H9 (cell line): Measurements from ENCODE around the gene GLIS2. TPM values are rescaled to one million over a fixed set of nuclear protein-coding genes. Genes with fewer than 3 reads are reported as not detected.
A peak's percentile ranks its signal among the peaks of the same experiment; 100 is the strongest.

ENCODE experiments used
- DNase-seq: peaks from one replicate; pipeline ENCODE4 v3.0.0-alpha.2; 2017
- H2AFZ ChIP-seq: one replicate; pipeline ENCODE4 v1.6.1; 2013; ENCODE audit warnings: mild to moderate bottlenecking, low read length, control low read depth, moderate library complexity
- H2AK5ac ChIP-seq: 2 replicates; pipeline ENCODE4 v1.6.1; 2013; ENCODE audit warnings: low read length, control low read depth, mixed read lengths; ENCODE audit not compliant: insufficient read length
- H2BK120ac ChIP-seq: one replicate; pipeline ENCODE4 v1.6.1; 2013; ENCODE audit warnings: low read depth, mild to moderate bottlenecking, low read length, control low read depth, inconsistent platforms; ENCODE audit not compliant: poor library complexity, severe bottlenecking
- H2BK12ac ChIP-seq: 2 replicates; pipeline ENCODE4 v1.6.1; 2013; ENCODE audit warnings: low read length, control low read depth, mixed read lengths, low read depth; ENCODE audit not compliant: insufficient read length
- H2BK15ac ChIP-seq: 2 replicates; pipeline ENCODE4 v1.6.1; 2013; ENCODE audit warnings: low read depth, low read length, control low read depth
- H2BK20ac ChIP-seq: one replicate; pipeline ENCODE4 v1.6.1; 2013; ENCODE audit warnings: low read depth, mild to moderate bottlenecking, low read length, control low read depth, inconsistent platforms; ENCODE audit not compliant: poor library complexity, severe bottlenecking
- H2BK5ac ChIP-seq: 2 replicates; pipeline ENCODE4 v1.6.1; 2013; ENCODE audit warnings: low read length, control low read depth, mixed read lengths; ENCODE audit not compliant: insufficient read length
- H3K14ac ChIP-seq: 2 replicates; pipeline ENCODE4 v1.6.1; 2013; ENCODE audit warnings: low read length, control low read depth; ENCODE audit not compliant: insufficient read depth
- H3K18ac ChIP-seq: 2 replicates; pipeline ENCODE4 v1.6.1; 2013; ENCODE audit warnings: low read depth, mild to moderate bottlenecking, mixed read lengths, low read length, control low read depth; ENCODE audit not compliant: insufficient read length
- H3K23ac ChIP-seq: 2 replicates; pipeline ENCODE4 v1.6.1; 2013; ENCODE audit warnings: low read length, control low read depth, mixed read lengths, low read depth; ENCODE audit not compliant: insufficient read length
- H3K23me2 ChIP-seq: 2 replicates; pipeline ENCODE4 v1.6.1; 2013; ENCODE audit warnings: low read depth, mild to moderate bottlenecking, mixed read lengths, low read length, control low read depth; ENCODE audit not compliant: insufficient read length, poor library complexity, severe bottlenecking
- H3K27ac ChIP-seq: 2 replicates; pipeline ENCODE4 v1.5.1; 2013; ENCODE audit warnings: low read length, control low read depth, mixed read lengths, low read depth; ENCODE audit not compliant: insufficient read length
- H3K27me3 ChIP-seq: 2 replicates; pipeline ENCODE4 v1.6.1; 2013; ENCODE audit warnings: low read length, control low read depth, inconsistent platforms; ENCODE audit not compliant: insufficient read depth
- H3K4ac ChIP-seq: 2 replicates; pipeline ENCODE4 v1.6.1; 2013; ENCODE audit warnings: low read depth, mild to moderate bottlenecking, control low read depth, inconsistent platforms, low read length, moderate library complexity
- H3K4me1 ChIP-seq: 2 replicates; pipeline ENCODE4 v1.6.1; 2013; ENCODE audit warnings: low read length, control low read depth, inconsistent platforms; ENCODE audit not compliant: insufficient read depth
- H3K4me2 ChIP-seq: 2 replicates; pipeline ENCODE4 v1.6.1; 2013; ENCODE audit warnings: low read length, control low read depth, mixed read lengths; ENCODE audit not compliant: insufficient read length, insufficient read depth
- H3K56ac ChIP-seq: 2 replicates; pipeline ENCODE4 v1.6.1; 2013; ENCODE audit warnings: low read depth, mild to moderate bottlenecking, mixed read lengths, low read length, control low read depth; ENCODE audit not compliant: insufficient read length
- H3K79me1 ChIP-seq: 2 replicates; pipeline ENCODE4 v1.6.1; 2013; ENCODE audit warnings: low read depth, mild to moderate bottlenecking, moderate library complexity, low read length, control low read depth, inconsistent platforms; ENCODE audit not compliant: insufficient read depth, poor library complexity, severe bottlenecking
- H3K79me2 ChIP-seq: 2 replicates; pipeline ENCODE4 v1.6.1; 2013; ENCODE audit warnings: low read length, control low read depth, inconsistent platforms; ENCODE audit not compliant: insufficient read depth
- H3K9ac ChIP-seq: 2 replicates; pipeline ENCODE4 v1.6.1; 2013; ENCODE audit warnings: low read length, control low read depth, mixed read lengths; ENCODE audit not compliant: insufficient read length; ENCODE audit errors: extremely low read depth
- H3K9me3 ChIP-seq: one replicate; pipeline ENCODE4 v1.6.1; 2013; ENCODE audit warnings: low read depth, low read length, inconsistent platforms; ENCODE audit not compliant: control insufficient read depth
- H3T11ph ChIP-seq: one replicate; pipeline ENCODE4 v1.6.1; 2013; ENCODE audit warnings: mild to moderate bottlenecking, low read length, control low read depth, inconsistent platforms
- H4K20me1 ChIP-seq: one replicate; pipeline ENCODE4 v1.6.1; 2013; ENCODE audit not compliant: control insufficient read depth, insufficient read length, insufficient read depth
- H4K5ac ChIP-seq: 2 replicates; pipeline ENCODE4 v1.6.1; 2013; ENCODE audit warnings: low read depth, mild to moderate bottlenecking, mixed read lengths, low read length, control low read depth; ENCODE audit not compliant: insufficient read length
- H4K8ac ChIP-seq: replicated peaks from 2 replicates; pipeline ENCODE4 v1.6.1; 2013; ENCODE audit warnings: low read length, control low read depth, mixed read lengths, low read depth; ENCODE audit not compliant: insufficient read length
- H4K91ac ChIP-seq: 2 replicates; pipeline ENCODE4 v1.6.1; 2013; ENCODE audit warnings: low read depth, mild to moderate bottlenecking, moderate library complexity, mixed read lengths, low read length, control low read depth; ENCODE audit not compliant: insufficient read length
- H3K27ac Mint-ChIP-seq, 3 experiments: 2 replicates in 2 of 3; 3 replicates in 1 of 3; pipeline ENCODE4 v1.8.0; 2020 to 2021; ENCODE audit warnings: mixed read lengths in 3 of 3, mild to moderate bottlenecking in 1 of 3, moderate library complexity in 1 of 3
- H3K27me3 Mint-ChIP-seq: 2 replicates; pipeline ENCODE4 v1.8.0; 2021; ENCODE audit warnings: low read depth, mild to moderate bottlenecking, moderate library complexity, mixed read lengths
- H3K36me3 Mint-ChIP-seq, 3 experiments: 2 replicates in 2 of 3; 3 replicates in 1 of 3; pipeline ENCODE4 v1.8.0; 2020 to 2021; ENCODE audit warnings: low read depth in 3 of 3, mixed read lengths in 3 of 3; ENCODE audit not compliant: insufficient read depth in 1 of 3
- H3K4me1 Mint-ChIP-seq, 2 experiments: 2 replicates each; pipeline ENCODE4 v1.8.0; 2020; ENCODE audit warnings: mixed read lengths in 2 of 2
- H3K4me3 Mint-ChIP-seq, 2 experiments: 2 replicates in 1 of 2; 3 replicates in 1 of 2; pipeline ENCODE4 v1.8.0; 2020 to 2021; ENCODE audit warnings: mild to moderate bottlenecking in 2 of 2, mixed read lengths in 2 of 2, moderate library complexity in 1 of 2
- H3K9me3 Mint-ChIP-seq, 2 experiments: 2 replicates in 1 of 2; 3 replicates in 1 of 2; pipeline ENCODE4 v1.8.0; 2020; ENCODE audit warnings: mild to moderate bottlenecking in 2 of 2, mixed read lengths in 2 of 2, moderate library complexity in 1 of 2
- WGBS: extraction: QIAGEN DNeasy Blood & Tissue Kit; methylation state at CpG from one replicate; pipeline ENCODE4 v1.1.7; 2013; ENCODE audit warnings: missing lambda C conversion rate, low lambda C conversion rate, mixed read lengths; ENCODE audit not compliant: insufficient read length; ENCODE audit errors: extremely low coverage; 5-methylcytosine and 5-hydroxymethylcytosine counted together
- total RNA-seq: library from RNA; stranded (reverse); gene quantifications from 2 replicates; pipeline ENCODE4 v1.2.1, GENCODE V29; 2021
- TF ChIP-seq, protein P1 (sequence below): fragments of 200-600 bp; sonication (generic); conservative IDR thresholded peaks from 3 replicates; pipeline ENCODE4 v1.8.0; 2021; ENCODE audit warnings: antibody characterized with exemption, mild to moderate bottlenecking

GLIS2 gene
- total RNA-seq, 1 experiment from 2014 or later = 14.3 TPM

DNA sequence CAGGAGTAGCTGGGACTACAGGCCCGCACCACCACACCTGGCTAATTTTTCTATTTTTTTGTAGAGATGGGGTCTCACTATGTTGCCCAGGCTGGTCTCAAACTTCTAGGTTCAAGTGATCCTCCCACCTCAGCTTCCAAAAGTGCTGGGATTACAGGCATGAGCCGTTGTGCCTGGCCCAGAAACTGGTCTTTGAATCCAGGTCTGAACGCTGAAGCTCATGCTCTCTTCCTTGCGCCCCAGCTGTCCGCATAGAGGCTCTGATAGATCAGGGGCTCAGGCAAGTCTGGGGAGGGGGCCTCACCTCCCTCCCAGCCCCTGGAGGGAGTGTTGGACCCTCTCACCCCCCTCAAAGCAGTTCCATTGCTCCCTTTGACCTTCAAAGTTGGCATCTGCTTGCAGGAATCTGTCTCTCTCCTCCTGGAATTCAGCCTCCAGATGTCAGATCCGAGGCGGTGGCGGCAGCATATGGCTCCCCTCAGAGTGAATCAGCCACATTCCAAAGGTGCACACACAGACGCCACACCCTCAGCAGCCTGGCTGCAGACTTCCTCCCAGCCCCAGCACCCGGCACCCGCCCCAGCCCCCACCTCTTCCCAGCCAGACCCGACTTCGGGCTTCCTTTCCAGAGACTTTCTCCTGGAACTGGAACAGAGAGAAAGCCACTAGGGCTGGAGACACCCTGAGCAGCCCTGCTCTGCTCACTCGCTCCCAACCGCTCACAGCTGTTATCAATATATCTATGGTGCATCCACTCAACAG is 16.9 kb upstream of the GLIS2 start:
- Histone ChIP-seq H4K20me1 (no peaks in the 10 kb centered on the region), H2BK120ac (no peak overlapping the region), H3K4ac (no peak overlapping the region), H2BK20ac (no peak overlapping the region), H3T11ph (no peak overlapping the region), H3K56ac (no peak overlapping the region), H3K4me1 (peaks cover 3% of the 10 kb centered on the region; the same call in 1 of the 2 replicates), H3K27me3 (no peaks in the 10 kb centered on the region), H3K23ac (no peak overlapping the region), H3K9me3 (no peaks in the 10 kb centered on the region), H2BK15ac (no peak overlapping the region; the same call in 1 of the 2 replicates), H3K23me2 (no peaks in the 10 kb centered on the region), H3K18ac (no peak overlapping the region), H4K5ac (no peak overlapping the region), H2AFZ (no peak overlapping the region), H3K9ac (no peak overlapping the region), H3K4me2 (no peak overlapping the region), H4K91ac (no peak overlapping the region), H2BK5ac (no peak overlapping the region), H3K79me1 (no peaks in the 10 kb centered on the region), H2AK5ac (no peak overlapping the region), H2BK12ac (no peak overlapping the region), H3K14ac (no peak overlapping the region; the same call in 1 of the 2 replicates), H3K79me2 (no peaks in the 10 kb centered on the region), H4K8ac (no peak overlapping the region), H3K27ac (peak overlapping the region; percentile 82)
- peaks cover 0 to 17% (median 11%) of the 10 kb centered on the region in 3 experiments; a peak in 6 of 7 replicates for H3K36me3 Mint-ChIP-seq
- WGBS = no CpG with 5 or more reads among the region's 15 CpGs
- no peaks in the 10 kb centered on the region for H3K9me3 Mint-ChIP-seq
- TF ChIP-seq, protein P1, sequence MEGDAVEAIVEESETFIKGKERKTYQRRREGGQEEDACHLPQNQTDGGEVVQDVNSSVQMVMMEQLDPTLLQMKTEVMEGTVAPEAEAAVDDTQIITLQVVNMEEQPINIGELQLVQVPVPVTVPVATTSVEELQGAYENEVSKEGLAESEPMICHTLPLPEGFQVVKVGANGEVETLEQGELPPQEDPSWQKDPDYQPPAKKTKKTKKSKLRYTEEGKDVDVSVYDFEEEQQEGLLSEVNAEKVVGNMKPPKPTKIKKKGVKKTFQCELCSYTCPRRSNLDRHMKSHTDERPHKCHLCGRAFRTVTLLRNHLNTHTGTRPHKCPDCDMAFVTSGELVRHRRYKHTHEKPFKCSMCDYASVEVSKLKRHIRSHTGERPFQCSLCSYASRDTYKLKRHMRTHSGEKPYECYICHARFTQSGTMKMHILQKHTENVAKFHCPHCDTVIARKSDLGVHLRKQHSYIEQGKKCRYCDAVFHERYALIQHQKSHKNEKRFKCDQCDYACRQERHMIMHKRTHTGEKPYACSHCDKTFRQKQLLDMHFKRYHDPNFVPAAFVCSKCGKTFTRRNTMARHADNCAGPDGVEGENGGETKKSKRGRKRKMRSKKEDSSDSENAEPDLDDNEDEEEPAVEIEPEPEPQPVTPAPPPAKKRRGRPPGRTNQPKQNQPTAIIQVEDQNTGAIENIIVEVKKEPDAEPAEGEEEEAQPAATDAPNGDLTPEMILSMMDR = no peak
- no peak overlapping the region for H3K4me3 Mint-ChIP-seq
- peak; percentile 90 for DNase-seq
- H3K27ac Mint-ChIP-seq = peak overlapping the region; percentile 94 to 97 (median 96); a peak in 6 of 7 replicates
- H3K27me3 Mint-ChIP-seq = no peaks in the 10 kb centered on the region
- peaks cover 18 to 26% of the 10 kb centered on the region in 2 experiments for H3K4me1 Mint-ChIP-seq
